GM20431 (cell line): ENCODE results near the gene FGL2.
"Not testable (repeated sequence)": the region's sequence is repeated elsewhere in the genome, so short reads cannot be mapped to it uniquely, and the experiment has no call there.

Source experiments
- in situ Hi-C: fragments of 300-500 bp; cut with MseI, MboI; formaldehyde crosslinking; loops from one replicate; pipeline ENCODE4 v1.15.0; 2020; ENCODE audit warnings: low sequenced_read_pairs; ENCODE audit not compliant: unreplicated experiment

FGL2 gene

GRCh38 chr7:77217474-77218185, 18.0 kb upstream of the FGL2 start:
- in situ Hi-C loops = no loop called here

- in situ Hi-C loops = no loop called here
These were observed 16.7 kb upstream of the FGL2 start for GRCh38 chr7:77216181-77216845.

- in situ Hi-C loops = no loop called here
These were observed 10.0 kb upstream of the FGL2 start for GRCh38 chr7:77209479-77210139.

DNA sequence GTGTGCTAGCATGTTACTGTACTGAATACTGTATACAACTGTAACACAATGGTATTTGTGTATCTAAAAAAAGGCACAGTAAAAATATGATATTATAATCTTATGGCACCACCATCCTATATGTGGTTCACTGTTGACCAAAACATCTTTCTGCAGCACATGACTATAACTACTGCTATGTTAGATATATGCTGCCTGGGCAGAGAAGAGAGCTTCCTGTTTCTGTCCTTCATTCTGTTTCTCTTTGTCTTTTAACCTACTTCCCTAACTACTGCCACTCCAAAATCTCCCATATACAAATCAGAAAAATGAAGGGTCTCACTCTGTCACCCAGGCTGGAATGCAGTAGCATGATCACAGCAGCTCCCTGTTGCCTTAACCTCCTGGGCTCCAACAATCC, 8.8 kb upstream of the FGL2 start:
- in situ Hi-C loops = no loop called here

- in situ Hi-C loops = no loop called here
These were observed 6.1 kb upstream of the FGL2 start for GRCh38 chr7:77205706-77206105.

DNA sequence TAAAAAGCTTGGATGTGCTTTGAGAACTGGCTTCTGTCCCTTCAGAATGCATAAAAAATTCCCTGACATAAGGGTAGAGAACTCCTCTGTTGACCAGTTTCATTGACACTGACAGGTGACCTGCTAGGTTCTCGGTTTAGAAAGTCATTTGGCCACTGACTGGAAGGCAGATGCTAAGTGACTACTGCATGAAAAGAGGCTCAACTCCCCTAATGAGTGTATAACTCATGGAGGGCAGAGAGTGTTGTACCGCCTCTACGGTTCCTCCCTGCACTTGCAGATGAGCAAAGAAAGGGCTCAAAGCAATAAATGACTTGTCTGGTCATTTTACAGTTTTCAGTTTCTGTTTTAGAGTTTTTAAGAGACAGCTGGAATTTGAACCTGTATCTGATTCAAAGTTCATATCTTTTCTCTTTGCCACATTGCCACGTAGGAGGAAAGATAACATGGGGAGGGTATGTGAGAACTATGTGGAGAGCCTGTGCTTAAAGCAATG, 2.9 kb upstream of the FGL2 start:
- in situ Hi-C loops = no loop called here

- in situ Hi-C loops = no loop called here
These were observed 923 bp upstream of the FGL2 start for GRCh38 chr7:77200542-77200941.

DNA sequence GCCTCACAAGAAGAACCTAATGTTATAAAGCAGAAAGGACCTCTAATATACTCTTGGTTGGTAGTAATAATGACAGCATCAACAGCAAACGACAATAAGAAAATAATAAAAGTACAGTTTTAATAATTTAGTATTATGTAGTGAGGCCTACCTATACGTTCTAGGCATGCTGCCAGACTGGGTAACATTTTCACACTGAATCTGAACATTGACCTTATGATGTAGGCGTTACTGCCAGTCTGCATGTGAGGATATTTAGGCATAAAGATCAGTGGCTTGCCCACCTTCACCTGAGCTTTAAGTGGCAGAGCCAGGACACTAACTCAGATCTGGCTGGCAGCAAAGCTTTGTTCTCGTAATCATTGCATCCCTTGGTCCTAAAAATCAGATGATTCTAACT, 2.5 kb downstream of the FGL2 start:
- in situ Hi-C loops = no loop called here

DNA sequence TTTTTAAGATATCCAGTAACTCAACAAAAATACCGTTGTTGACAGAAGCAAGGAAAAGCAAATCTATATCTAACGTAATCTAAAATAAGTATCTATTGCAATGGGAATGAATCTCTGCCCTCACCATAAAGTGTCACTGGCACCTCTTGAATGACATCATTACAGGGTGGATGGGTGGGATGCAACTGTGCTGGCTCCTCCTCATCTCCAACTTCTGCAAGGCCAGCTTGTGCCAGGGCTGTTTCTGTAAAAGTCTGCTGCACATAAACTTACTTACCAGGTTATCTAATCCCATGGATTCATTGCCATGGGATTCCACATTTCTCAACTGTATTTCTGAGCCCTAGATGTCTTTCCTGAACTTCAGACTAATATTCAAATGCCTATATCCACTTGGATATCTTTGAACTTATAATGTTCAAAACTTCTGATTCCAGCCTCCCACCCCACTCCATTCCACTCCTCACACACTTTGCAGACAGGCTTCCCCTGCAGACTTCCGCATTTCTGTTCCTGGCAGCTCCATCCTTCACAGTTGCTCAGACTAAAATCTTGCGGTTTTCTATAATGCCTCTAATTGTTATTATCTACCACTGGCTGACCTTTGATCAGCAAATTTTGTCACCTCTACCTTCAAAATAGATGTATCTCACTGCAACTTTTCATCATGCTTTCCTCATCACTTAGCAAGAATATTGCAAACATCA, 10.7 kb downstream of the FGL2 start:
- in situ Hi-C loops = no loop called here

GRCh38 chr7:77185866-77186265, 13.8 kb downstream of the FGL2 start:
- in situ Hi-C loops = no loop called here

DNA sequence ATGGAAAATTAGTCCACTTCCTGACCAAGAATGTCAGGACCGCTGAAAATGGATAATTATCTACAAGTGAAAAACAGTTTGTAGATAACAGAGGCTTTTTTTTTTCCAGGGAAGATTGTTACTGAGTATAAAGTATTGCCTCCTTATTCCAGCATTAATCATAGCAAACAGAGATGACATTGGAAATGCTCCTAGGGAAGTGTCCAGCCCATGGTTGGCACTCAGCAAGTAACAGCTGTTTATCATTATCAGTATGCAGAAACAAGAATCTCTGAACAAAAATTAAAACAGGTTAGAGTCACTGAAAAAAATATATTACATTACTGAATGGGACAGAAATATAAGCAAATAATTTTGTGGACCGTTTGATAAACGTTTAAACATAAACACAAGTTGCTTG, 14.6 kb downstream of the FGL2 start:
- in situ Hi-C loops = no loop called here

- in situ Hi-C loops = no loop called here
These were observed 15.2 kb downstream of the FGL2 start for GRCh38 chr7:77184463-77184862.

- in situ Hi-C loops = no loop called here
These were observed 17.4 kb downstream of the FGL2 start for GRCh38 chr7:77182261-77182660.

DNA sequence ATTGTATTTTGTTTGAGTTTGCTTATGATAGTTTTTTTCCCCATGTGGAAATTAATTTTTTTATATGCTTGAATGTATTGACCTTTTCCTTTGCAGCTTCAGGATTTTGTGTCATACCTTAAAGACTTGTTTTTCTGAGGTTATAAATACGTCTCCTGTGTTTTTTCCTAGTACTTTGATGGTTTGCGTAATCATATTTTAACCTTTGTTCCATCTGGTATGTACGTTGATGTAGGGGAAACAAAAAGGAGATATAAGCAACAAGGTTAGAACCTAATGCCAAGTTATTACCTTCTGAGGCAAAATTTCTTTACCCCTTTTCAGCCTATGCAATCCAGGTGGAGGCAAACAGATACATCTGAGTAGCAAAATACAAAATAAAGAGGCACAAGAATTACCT, 17.9 kb downstream of the FGL2 start:
- in situ Hi-C loops = no loop called here

GRCh38 chr7:77181015-77181595, 18.5 kb downstream of the FGL2 start:
- in situ Hi-C loops = no loop called here

DNA sequence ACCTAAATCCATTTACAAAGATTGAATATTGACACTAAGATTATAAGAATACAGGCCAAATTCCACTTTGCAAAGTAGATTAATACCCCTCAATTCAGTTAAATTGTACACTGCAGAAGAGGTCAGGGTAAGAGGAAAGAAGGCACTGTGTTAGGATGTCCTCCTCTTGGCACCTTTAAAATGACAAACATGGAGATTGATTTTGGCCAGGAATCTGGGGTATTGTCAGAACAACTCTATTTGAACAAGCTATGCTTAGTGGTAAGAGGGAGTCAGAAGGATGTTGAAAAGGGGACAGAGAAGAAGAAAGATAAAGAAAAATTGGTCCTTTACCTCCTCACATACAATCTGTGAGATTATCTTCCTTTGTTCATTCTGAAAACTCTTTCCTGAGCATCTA, 21.6 kb downstream of the FGL2 start:
- in situ Hi-C loops = not testable (repeated sequence)

- in situ Hi-C loops = not testable (repeated sequence)
These were observed 22.2 kb downstream of the FGL2 start for GRCh38 chr7:77177321-77177904.

DNA sequence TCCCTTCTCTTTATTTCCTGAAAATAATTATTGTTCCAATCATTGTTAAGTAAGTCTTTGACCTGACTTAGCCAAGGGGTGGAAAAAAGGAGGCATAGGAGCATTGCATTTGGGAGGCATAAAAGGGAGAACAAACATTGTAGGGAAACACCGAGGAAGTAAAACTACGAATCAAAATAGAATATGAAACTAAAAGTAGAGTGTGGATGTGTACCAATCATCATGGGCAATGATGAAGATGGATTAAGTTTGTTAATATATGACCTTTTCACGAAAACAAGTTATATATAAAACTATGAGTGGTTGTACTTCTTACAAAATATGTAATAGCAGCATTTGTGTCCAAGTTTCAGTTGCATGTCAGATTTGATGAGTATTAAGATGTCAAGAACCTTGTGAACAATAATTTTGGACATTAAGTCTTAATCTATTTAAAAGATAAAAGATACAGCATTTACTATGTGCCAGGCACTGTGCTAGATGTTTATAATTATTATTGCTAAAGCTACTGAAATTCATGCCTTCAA, 24.3 kb downstream of the FGL2 start:
- in situ Hi-C loops = not testable (repeated sequence)

DNA sequence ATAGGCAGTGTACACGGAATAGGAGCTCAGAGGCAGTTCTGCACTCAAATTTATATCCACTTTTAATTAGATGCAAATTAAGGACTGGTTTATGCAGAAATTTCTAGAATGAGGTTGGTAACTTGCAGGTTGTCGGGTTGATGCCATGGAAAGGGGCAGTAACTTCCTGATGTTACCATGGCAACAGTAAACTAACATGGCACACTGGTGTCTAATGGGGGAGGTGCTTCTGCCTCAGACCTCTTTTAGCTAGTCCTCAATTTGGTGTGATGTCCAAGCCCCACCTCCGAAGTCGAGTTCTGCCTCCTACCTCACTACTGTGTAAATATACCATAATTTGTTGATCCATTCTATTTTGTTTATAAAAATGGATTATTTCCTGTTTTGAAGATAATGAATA, 25.2 kb downstream of the FGL2 start:
- in situ Hi-C loops = not testable (repeated sequence)
